NB4 (cell line): ENCODE measurements around the gene LASP1NB.

Experiments used
- DNase-seq: peaks from one replicate; pipeline ENCODE4 v3.0.0; 2010; ENCODE audit warnings: low read depth
- H3K4me3 ChIP-seq: one replicate; pipeline ENCODE4 v1.5.1; 2011; ENCODE audit warnings: mild to moderate bottlenecking, low read depth, low read length, moderate library complexity
- CTCF ChIP-seq: IDR thresholded peaks from one replicate; pipeline ENCODE4 v1.5.1; 2012; ENCODE audit warnings: low read depth, low read length
- MAX ChIP-seq: IDR thresholded peaks from 2 replicates; pipeline ENCODE4 v1.6.1; 2011; ENCODE audit warnings: low read depth, low read length
- MYC ChIP-seq: IDR thresholded peaks from 2 replicates; pipeline ENCODE4 v1.6.1; 2011; ENCODE audit warnings: low read depth, low read length
- POLR2A ChIP-seq: IDR thresholded peaks from 2 replicates; pipeline ENCODE4 v1.6.1; 2011; ENCODE audit warnings: mild to moderate bottlenecking; ENCODE audit not compliant: insufficient read length; ENCODE audit errors: extremely low read depth

The LASP1NB gene

GRCh38 chr17:38894276-38894675 is 31.1 kb upstream of the LASP1NB start:
- H3K4me3 ChIP-seq, result no peak overlapping the region
- peak; percentile 39 for DNase-seq
- no peak for TF ChIP-seq MYC
- TF ChIP-seq MAX, result no peak
- TF ChIP-seq CTCF, result no peak
- TF ChIP-seq POLR2A, result no peak

- no peak overlapping the region for H3K4me3 ChIP-seq
- DNase-seq, result peak; percentile 28
- TF ChIP-seq MYC (no peak), CTCF (no peak), POLR2A (no peak), MAX (no peak)
Observed at GRCh38 chr17:38896346-38896954, 29.0 kb upstream of the LASP1NB start.

GRCh38 chr17:38897176-38897575 is 28.2 kb upstream of the LASP1NB start:
- no peak overlapping the region for H3K4me3 ChIP-seq
- DNase-seq, result no peak
- TF ChIP-seq MAX, result no peak
- TF ChIP-seq POLR2A, result no peak
- no peak for TF ChIP-seq MYC
- no peak for TF ChIP-seq CTCF

- TF ChIP-seq MYC (no peak), CTCF (no peak), MAX (no peak), POLR2A (no peak)
- no peak for DNase-seq
- peak overlapping the region; percentile 1 for H3K4me3 ChIP-seq
Observed at GRCh38 chr17:38897671-38898290, 27.6 kb upstream of the LASP1NB start.

- TF ChIP-seq CTCF, result no peak
- no peak for TF ChIP-seq MYC
- no peak for TF ChIP-seq MAX
- TF ChIP-seq POLR2A, result no peak
- peak overlapping the region; percentile 26 for H3K4me3 ChIP-seq
- DNase-seq, result peak; percentile 61
Observed at GRCh38 chr17:38898291-38898679, 27.1 kb upstream of the LASP1NB start.
